NCI-H526 treated with DMSO at 0.1 percent for 48 hours (cell line): ENCODE results near the gene GPR37L1.
A peak's percentile ranks its signal among the peaks of the same experiment; 100 is the strongest.

Source experiments
- DNase-seq: peaks from one replicate; lab custom pipeline; 2025; lab: John Stamatoyannopoulos, UW

GPR37L1 gene

DNA sequence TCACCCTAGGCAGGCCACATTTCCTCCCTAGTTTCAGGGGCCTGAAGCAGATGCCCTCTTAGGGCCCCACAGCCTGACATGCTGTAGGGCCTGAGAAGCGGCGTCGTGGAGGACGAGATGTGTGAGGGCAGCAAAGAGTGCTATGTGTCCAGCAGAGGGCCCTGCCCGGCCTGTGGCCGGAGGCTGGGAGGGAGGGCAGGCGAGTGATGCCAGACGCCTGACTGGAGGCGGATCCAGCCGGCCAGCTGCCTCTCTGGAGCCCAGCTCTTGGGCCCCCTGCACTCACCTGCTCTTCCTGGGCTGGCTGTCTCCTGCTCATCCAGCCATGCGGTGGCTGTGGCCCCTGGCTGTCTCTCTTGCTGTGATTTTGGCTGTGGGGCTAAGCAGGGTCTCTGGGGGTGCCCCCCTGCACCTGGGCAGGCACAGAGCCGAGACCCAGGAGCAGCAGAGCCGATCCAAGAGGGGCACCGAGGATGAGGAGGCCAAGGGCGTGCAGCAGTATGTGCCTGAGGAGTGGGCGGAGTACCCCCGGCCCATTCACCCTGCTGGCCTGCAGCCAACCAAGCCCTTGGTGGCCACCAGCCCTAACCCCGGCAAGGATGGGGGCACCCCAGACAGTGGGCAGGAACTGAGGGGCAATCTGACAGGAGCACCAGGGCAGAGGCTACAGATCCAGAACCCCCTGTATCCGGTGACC lies at the start of gene GPR37L1:
TSS of gene GPR37L1 (plus strand) at position 279 of the 697 bp plus-strand sequence. CDS start at position 326, 47 bp downstream.
- DNase-seq, result no peak

GRCh38 chr1:202073206-202073605 lies 49.5 kb upstream of the GPR37L1 start:
- no peak for DNase-seq

DNA sequence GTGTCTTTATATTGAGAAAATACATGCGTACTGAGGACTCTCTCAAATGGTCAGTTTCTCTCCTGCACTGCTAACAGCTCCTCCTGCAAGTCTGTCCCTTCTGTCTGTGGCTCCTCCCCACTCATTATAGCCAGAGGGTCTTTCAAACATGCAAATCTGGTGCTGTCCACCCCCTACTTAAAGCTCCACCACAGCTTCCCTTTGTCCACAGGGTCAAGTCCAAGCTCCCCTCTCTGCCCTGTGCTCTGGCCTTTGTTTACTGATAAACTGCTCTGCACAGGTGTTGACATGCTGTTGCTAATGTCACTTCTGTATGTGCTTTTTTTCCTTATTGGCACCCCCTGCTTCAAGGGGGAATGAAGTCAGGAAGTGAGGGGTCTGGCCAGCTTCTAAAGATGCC lies 47.7 kb upstream of the GPR37L1 start:
- DNase-seq, result no peak

GRCh38 chr1:202075389-202075788 lies 47.3 kb upstream of the GPR37L1 start:
- no peak for DNase-seq

DNA sequence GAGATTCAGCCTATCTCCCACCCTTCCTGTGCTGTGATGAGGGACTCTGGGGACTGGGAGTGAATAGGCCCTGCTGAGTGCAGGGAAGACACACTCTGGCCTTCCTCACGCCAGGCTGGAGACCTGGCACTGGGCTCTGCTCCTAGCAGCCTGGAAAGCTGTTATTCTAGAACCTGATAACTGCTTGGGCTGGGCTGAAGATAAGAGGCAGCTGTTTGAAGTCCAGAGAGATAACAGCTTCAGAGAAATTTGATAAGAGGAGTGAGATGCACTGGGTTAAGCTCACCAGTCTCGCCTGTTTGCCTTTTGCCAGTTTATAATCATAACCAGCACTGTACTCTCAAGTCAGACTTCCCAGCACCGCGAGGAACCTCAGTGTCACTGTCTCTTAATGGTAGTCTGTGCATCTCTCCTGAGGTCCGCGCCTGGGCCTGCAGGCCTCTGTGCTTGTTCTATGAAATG lies 46.6 kb upstream of the GPR37L1 start:
- peak; percentile 49 for DNase-seq

DNA sequence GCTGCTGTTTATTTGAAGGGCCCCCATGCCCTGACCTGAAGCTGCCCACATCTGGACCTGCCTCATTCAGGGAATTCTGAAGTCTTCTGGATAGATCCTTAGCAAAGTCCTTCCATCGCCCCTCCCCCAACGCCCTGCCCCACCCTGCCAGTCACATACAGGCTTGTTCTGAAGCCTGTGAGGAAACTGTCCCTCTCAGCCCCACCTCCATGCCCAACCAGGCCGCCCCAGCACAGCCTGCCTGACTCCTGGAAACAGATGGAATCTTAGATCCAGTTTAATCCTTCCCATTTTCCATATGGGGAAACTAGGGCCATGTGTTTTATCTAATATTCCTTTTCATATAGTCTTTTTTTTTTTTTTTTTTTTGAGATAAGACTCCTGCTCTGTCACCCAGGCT lies 44.5 kb upstream of the GPR37L1 start:
- no peak for DNase-seq

- DNase-seq, result no peak
These were observed 40.7 kb upstream of the GPR37L1 start for GRCh38 chr1:202081992-202082391.

DNA sequence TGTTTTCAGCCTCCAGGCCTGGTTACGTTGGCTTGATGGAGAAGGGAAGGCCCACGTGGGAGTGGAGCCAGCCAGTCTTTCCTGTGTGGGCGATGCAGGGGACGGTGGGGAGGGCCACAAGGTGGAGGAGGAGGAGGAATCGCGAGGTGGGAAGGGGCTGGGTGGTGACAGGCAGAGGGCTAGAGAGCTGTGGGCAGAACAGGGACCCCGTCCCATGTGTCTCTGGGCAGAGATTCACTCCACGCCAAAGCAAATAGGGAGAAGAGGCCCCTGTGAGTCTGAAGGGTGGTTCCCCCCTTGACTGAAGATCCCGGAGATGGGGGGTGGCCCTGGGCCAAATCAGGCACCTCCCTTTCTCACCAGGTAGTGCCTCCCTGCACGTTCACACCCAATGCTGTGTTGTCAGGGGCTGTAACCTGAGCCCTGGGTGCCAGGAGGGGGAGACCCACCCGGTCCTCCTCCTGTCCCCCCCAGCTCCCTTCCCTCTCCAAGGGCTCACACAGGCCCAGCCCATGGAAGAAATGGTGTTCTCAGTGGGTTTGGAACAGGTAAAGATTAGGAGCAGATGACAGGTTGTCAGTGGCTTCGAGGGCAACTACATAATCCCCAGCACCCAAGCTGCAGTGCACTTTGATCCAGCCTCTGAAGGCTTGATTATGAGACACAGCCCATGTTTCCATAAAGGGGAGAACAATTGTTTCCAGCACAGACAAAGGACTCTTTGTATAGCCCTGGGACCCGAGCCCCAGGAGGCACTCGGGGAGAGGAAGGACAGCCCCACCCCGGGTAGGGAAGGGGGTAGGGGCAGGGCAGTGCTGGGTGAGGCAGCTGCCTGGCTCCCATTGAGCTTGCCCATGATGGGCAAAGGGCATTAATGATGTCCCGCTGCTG lies 37.7 kb upstream of the GPR37L1 start:
- peak; percentile 91 for DNase-seq

DNA sequence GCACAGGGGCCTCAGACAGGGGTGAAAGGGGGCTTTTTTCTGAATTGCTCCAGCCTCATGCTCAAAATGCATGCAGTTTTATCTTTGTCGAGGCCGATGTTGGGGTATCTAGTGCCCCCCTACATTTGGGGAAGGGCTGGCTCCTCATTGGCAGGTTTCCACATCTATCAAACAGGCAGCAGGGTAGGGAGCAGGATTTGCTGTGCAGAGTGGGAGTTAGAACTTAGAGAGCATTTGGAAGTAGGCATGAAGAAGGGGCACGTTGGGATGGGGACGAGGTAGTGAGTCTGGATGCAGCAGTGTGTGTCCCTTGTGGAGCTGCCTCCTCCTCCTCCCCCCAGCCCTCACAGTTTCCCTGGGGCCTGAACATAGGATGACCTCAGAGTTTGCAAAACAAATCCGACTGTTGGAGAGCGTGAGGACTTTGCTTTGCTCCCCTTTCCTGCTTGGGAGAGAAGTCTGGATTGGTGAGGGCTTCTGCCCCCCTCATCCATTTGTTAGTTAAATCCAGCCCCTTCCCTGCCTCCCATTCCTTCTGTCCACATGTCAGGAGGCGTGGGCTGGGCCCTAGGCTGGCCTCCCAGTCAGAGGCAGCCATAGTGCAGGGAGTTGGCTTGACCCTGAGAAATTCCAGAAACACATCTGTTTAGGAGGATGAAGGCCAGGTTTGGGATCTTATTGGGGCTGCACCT lies 36.9 kb upstream of the GPR37L1 start:
- peak; percentile 92 for DNase-seq

DNA sequence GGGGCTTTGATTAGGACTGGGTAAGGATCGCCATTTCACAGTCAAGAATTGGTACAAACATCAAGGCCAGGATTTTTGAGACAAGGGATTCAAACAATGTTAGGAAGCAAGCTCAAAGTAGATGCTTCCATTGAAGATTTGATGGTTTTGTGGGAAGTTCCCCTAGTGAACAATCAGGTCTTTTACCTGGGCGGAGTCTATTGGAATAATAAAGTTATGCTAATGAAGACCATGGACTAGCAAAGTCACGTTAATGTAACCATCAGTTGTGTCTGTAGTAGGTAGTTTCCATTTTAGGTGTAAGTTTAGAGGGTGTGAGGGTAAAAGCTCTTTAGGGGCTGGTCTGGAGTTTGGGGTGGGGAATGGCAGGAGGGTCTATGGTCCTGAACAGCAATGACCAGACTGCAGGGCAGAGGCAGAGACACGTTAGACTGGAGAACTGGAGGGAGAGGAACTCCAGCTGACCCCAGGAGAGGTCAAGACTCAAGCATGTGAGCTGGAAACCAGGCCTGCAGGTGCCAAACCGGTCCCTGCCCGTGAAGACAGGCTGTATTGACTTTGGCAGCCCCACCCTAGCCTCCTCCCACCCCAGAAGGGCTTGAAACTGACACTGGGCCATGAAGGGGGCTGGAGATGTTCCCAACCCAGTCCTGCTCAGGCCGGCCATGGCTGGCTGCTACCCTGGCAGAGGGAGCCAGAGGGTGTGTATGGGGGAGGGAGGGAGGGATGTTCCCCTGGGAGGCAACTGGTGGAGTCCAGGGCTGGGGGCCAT lies 36.0 kb upstream of the GPR37L1 start:
- peak; percentile 26 for DNase-seq

GRCh38 chr1:202088206-202088605 lies 34.5 kb upstream of the GPR37L1 start:
- DNase-seq, result no peak

DNA sequence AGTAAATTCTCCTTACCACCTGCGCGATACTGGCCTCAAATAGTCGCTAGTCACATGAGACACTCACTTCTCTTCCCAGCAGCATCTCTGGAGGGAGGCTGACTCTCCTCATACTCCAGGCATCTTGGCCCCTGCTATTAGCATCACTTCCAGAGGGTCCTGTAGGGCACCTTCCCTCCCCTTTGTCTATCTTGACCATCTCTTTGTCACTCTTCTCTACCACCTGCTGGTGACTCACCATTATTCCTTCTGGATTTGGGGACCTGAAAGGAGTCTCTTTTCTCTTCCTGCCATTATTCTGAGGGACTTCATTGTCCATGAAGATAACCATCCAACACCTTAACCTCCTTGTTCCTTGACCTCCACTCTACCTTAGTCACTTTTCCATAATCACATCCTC lies 31.7 kb upstream of the GPR37L1 start:
- no peak for DNase-seq

DNA sequence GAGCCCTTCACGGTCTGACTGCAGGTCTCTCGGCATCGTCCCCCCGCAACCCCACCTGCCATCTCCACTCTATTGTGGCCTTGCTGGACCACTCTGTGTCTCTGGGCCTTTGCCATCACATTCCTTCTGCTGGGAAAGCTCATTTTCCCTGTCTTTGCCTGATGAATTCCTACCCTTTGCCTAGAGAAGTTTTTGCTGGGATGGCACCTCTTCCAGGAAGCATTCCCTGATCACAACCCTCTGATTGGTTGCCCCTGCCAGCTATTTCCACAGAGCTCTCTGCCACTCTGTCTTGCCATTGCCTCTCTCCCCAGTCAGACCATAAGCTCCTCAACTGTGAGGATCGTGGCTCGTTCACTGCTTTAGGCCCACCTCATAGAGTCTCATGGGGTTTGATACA lies 28.9 kb upstream of the GPR37L1 start:
- DNase-seq, result no peak

DNA sequence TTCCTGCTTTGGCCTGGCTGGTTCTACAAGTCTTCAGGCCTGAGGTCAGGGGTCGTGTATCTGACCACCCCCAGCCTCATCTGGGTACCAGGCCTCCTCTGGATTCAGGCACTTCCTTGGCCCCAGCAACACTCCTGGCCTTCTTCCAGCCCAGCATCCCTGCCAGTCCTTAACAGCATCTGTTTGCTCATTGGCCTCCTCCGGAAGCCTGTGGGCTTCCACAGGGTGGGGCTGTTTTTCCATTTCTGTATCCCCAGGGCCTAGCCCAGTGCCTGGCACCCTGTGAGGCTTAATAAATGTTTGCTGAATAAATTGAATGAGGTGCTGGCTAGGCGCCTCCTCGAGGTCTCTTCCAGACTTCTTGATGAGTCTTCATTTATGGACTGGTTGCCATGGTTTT lies 21.5 kb upstream of the GPR37L1 start:
- DNase-seq, result no peak

- DNase-seq, result no peak
These were observed 18.6 kb upstream of the GPR37L1 start for GRCh38 chr1:202104073-202104472.

DNA sequence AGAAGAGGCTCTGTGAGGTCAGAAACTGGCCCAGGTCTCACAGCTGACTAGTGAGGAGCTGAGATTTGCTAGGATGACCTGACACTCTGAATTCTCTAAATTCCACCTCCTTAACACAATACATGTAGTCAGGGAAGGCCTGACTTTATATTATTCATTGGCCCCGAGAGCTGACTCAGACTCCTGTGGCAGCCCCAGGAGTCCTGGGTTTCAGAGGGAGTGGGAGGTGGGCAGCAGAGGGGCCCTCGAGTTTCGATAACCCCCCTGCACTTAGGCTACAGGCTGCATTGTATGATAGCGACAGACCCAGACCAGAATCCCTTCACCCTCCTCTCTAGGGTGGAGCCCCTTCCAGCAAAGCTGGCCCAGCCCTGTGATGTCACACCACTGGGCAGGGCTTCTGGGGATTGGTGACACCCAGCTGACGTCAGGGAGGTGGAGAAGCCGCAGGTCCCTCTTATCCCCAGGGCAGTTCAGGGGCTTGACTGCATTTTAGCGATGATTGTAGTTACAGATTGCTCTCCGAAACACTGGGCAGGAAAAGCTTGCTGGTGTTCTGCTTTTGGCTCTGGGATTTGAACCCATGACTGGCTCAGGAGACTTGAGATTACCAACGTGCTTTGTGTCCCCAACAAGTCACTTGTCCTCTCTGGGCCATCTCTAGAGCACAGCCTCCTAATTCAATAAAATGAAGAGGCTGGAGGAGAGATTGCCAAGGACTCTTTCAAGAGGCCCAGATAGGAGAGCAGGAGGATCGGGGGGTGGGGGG lies 17.0 kb upstream of the GPR37L1 start:
- peak; percentile 21 for DNase-seq

DNA sequence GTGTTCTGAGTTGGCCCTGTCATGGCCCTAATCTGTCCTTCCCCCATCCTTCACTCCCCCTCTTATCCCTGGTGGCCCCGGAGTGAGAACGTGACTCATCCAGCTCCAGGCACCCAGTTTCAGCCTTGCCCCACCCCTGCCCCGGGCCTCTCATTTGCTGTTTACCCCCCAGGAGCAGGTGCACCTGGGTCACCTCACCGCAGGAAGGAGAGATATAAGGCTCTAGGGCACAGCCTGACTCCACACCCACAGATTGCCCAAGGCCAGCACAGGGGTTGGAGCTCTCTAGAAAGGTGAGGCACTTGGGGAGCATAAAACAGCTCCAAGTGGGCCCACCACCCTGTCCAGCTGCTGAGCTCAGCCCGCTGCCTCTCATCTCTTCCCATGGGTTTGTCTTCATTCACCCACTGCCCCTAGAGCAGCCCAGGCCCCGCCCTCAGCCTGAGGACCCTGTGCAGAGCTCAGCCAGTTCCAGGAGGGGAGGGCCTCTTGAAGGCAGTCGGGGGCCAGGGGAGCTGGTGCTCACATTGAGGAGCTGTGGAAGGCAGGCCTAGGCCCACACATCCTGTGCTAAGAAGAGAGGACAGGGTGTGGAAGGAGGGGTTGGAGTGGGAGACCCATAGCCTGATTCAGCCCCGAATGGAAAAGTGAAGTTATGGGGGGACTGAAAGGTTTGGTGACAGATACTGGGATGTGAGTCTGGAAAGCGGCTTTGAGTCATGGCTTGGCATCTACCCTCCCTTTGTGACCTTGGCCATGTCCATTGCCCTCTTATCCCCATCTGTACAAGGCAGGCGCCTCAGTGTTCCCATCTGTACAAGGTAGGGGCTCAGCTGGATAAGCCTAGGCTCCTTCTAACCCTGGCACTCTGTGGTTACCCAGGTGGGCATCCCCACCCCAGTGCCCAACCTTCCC lies 16.1 kb upstream of the GPR37L1 start:
- DNase-seq, result no peak

DNA sequence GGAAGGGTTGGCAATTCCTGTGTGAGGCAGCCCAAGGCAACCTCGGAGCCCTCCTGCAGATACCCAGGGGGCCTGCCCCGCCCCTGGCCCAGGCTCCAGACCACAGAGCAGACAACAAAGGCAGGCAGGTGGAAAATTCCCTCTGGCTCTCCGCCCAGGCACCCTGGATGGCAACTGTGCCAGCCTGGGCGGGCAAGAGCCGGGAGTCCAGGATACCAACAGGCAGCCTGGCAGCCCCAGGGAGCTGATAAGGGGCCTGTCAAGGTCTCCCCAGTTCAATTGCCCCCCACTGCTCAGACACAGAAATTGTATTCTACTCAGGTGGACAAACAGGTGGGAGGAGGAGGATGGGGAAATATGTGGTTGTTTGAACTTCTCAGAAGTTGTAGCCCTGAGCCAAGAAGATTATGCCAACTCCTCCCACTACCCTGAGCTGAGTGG lies 15.4 kb upstream of the GPR37L1 start:
- DNase-seq, result peak; percentile 16

DNA sequence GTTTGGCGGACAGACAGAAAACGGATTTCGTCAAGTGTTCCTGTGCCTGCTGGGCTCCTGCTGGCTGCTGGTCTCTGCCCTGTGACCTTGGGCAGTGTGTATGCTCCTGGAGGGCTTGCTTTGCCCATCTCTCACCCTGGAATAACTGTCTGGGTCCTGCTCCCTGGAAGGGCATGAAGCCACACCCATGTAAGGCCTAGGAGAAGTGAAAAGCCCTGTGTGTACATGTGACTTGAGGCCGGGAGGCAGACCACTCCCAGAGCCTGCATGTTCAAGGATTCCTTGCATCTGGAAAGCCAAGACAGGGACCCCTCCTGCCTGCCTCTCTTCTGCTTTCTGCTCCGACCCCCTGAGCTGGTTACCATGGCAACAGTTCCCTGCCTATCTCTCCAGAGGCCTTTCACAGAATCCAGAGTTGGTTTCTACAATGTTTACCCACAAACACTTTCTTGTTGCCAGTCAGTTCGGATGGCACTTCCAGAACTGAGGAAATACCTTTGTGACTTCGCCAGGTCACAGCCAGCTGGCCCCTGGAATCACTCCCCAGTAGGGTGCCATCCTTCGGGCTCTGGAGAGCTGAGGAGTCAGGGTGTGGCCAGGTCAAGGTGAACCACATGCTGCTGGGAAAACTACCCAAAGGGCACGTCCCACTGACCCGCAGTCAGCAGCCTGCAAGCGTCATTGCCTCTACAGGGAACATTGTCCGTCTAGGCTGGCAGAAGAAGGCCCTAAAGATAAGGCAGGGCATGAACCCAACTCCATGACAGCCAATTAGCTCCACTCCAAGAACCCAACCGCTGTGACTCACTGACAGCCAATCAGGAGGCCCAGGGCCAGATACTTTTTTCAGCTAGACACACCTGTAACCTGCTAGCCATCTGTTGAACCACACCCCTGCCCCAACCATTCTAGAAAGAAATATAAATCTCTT lies 14.7 kb upstream of the GPR37L1 start:
- no peak for DNase-seq
